ENCODE measurements around the gene ASCL5. TPM values are rescaled to one million over a fixed set of nuclear protein-coding genes. Genes with fewer than 3 reads are reported as not detected.

ASCL5 gene
- total RNA-seq, 1 experiment from 2014 or later: 0.15 TPM

DNA sequence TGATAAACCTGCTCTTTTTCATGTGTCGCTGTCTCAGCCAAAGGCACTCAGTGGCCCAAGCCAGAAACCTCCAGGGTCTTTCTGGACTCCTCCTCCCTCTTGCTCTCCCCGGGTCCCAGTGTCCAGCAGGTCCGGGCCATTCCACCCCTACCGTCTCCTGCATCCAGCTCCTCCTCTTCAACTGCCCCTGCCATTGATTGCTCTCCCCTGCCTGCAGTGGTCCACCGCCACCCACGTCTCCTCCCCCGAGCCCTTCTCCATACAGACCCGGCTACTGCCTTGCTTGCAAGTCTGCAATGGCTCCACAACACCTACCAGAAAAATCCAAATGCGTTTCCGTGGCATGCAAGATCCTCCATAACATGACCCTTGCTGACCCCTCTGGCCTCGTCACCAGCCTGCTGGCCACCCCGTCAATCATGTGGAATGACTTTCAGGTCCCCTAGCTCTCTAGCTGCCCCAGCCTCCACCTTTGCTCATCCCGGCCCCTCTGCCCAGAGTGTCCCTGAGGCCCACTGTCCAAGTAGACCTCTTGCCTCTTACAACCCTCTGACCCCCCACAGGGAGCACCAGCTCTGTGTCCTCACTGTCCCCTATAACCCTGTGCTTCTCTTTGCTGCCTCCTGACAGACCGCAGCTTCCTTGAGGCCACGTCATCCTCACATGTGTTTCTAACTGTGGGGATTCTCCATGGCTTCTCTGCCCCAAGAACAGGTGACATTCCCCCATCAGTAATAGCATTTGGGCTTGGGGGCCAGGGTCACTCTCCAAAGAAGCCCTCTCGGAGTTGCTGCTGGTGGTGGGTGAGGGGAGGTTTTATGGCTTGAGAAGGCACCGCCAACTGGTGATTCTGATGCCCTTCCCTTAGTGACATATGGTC is 29.8 kb downstream of the ASCL5 start:
- H3K36me3 Mint-ChIP-seq (ENCODE audit: insufficient read depth in 1 of 3, low read depth in 3 of 3): no peaks in the 10 kb centered on the region
- H2BK120ac ChIP-seq (ENCODE audit: low read depth, low read length, poor library complexity, severe bottlenecking): no peak overlapping the region
- no peaks in the 10 kb centered on the region for H3K23me2 ChIP-seq (ENCODE audit: insufficient read length, low read depth, low read length, poor library complexity, severe bottlenecking)
- H3K9me3 ChIP-seq (ENCODE audit: control insufficient read depth, low read depth, low read length): no peaks in the 10 kb centered on the region
- no peaks in the 10 kb centered on the region; the same call in 1 of the 2 replicates for H3K27me3 ChIP-seq (ENCODE audit: insufficient read depth, low read length)
- no peaks in the 10 kb centered on the region for H4K20me1 ChIP-seq (ENCODE audit: control insufficient read depth, insufficient read depth, insufficient read length)
- no peak overlapping the region for H3K4me3 Mint-ChIP-seq
- H3K27ac ChIP-seq (ENCODE audit: insufficient read length, low read depth, low read length): no peak overlapping the region
- H2AFZ ChIP-seq (ENCODE audit: low read length): no peak overlapping the region
- H3K9me3 Mint-ChIP-seq: no peaks in the 10 kb centered on the region
- H4K91ac ChIP-seq (ENCODE audit: insufficient read length, low read depth, low read length): no peak overlapping the region
- peaks cover 1% of the 10 kb centered on the region for H3K27me3 Mint-ChIP-seq (ENCODE audit: low read depth)
- H3K79me1 ChIP-seq (ENCODE audit: insufficient read depth, low read depth, low read length, poor library complexity, severe bottlenecking): no peaks in the 10 kb centered on the region
- no peak overlapping the region for H3K27ac Mint-ChIP-seq
- H3K4ac ChIP-seq (ENCODE audit: low read depth, low read length): no peak overlapping the region
- no peak overlapping the region; the same call in 1 of the 2 replicates for H3K14ac ChIP-seq (ENCODE audit: insufficient read depth, low read length)
- no peak overlapping the region for H3T11ph ChIP-seq (ENCODE audit: low read length)
- H2BK20ac ChIP-seq (ENCODE audit: low read depth, low read length, poor library complexity, severe bottlenecking): no peak overlapping the region
- H3K4me1 Mint-ChIP-seq: peaks cover 7 to 13% of the 10 kb centered on the region in 2 experiments; a peak in 3 of 4 replicates
- no CpG with 5 or more reads among the region's 17 CpGs for WGBS (ENCODE audit: extremely low coverage, insufficient read length, low lambda C conversion rate)
- TF ChIP-seq, protein P1, sequence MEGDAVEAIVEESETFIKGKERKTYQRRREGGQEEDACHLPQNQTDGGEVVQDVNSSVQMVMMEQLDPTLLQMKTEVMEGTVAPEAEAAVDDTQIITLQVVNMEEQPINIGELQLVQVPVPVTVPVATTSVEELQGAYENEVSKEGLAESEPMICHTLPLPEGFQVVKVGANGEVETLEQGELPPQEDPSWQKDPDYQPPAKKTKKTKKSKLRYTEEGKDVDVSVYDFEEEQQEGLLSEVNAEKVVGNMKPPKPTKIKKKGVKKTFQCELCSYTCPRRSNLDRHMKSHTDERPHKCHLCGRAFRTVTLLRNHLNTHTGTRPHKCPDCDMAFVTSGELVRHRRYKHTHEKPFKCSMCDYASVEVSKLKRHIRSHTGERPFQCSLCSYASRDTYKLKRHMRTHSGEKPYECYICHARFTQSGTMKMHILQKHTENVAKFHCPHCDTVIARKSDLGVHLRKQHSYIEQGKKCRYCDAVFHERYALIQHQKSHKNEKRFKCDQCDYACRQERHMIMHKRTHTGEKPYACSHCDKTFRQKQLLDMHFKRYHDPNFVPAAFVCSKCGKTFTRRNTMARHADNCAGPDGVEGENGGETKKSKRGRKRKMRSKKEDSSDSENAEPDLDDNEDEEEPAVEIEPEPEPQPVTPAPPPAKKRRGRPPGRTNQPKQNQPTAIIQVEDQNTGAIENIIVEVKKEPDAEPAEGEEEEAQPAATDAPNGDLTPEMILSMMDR (conservative IDR thresholded peaks at IDR 0.05): no peak
- no peak overlapping the region for H3K23ac ChIP-seq (ENCODE audit: insufficient read length, low read depth, low read length)
- no peak overlapping the region for H3K56ac ChIP-seq (ENCODE audit: insufficient read length, low read depth, low read length)
- no peaks in the 10 kb centered on the region for H3K4me1 ChIP-seq (ENCODE audit: insufficient read depth, low read length)
- H3K4me2 ChIP-seq (ENCODE audit: insufficient read depth, insufficient read length, low read length): no peak overlapping the region
- no peak overlapping the region for H4K8ac ChIP-seq (replicated peaks; ENCODE audit: insufficient read length, low read depth, low read length)
- H4K5ac ChIP-seq (ENCODE audit: insufficient read length, low read depth, low read length): no peak overlapping the region
- no peak overlapping the region for H2BK5ac ChIP-seq (ENCODE audit: insufficient read length, low read length)
- H2BK12ac ChIP-seq (ENCODE audit: insufficient read length, low read depth, low read length): no peak overlapping the region
- H3K79me2 ChIP-seq (ENCODE audit: insufficient read depth, low read length): no peaks in the 10 kb centered on the region
- H3K18ac ChIP-seq (ENCODE audit: insufficient read length, low read depth, low read length): no peak overlapping the region
- DNase-seq: no peak
- H2BK15ac ChIP-seq (ENCODE audit: low read depth, low read length): no peak overlapping the region
- H3K9ac ChIP-seq (ENCODE audit: extremely low read depth, insufficient read length, low read length): no peak overlapping the region
- H2AK5ac ChIP-seq (ENCODE audit: insufficient read length, low read length): no peak overlapping the region
